HG02852 (cell line): ENCODE measurements around the gene PTPN20.
A peak's percentile ranks its signal among the peaks of the same experiment; 100 is the strongest.

Source experiments
- ATAC-seq: cut with Tn5 transposase; IDR thresholded peaks from one replicate; pipeline ENCODE4 v1.9.1; 2021; ENCODE audit warnings: mild to moderate bottlenecking, moderate library complexity; ENCODE audit not compliant: unreplicated experiment

Gene PTPN20

DNA sequence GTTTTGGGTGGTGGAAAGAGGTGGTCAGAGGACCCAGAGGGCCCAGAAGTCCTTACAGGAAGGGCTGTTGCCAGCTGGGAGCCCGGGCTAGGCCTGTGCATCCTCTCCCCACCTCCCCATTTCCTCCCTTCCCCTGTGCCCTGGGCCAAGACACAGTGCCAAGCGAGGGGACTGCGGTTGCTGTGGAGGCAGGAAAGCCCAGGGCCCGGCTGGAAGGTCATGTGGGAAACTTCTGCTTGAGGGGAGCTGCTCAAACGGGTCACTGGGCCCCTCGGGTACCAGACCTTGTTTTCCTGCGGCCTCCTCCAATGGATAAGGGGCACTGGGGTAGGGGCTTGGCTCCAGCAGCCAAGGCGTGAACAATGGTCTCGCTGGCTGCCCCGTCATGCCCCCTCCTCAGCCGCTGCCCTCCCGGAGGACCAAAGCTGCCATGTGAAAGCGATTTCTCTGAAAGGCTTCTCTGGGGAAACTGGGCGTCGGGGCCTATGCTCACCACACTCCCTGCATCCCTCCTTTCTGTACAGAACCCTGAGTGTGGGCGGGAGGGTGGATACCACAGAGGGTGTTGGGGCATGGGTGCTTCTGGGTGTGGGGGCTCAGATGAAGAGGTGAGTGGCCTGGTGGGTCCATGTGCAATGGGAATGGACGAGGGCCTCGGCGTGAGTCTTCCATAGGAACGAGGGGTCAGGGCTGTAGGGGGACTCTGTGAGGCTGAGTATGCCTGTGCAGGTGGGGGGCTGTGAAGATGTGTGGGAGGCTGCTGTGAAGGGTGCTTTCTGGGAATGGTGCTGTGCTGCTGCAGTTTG, 135.3 kb downstream of the PTPN20 start:
- ATAC-seq: no peak

DNA sequence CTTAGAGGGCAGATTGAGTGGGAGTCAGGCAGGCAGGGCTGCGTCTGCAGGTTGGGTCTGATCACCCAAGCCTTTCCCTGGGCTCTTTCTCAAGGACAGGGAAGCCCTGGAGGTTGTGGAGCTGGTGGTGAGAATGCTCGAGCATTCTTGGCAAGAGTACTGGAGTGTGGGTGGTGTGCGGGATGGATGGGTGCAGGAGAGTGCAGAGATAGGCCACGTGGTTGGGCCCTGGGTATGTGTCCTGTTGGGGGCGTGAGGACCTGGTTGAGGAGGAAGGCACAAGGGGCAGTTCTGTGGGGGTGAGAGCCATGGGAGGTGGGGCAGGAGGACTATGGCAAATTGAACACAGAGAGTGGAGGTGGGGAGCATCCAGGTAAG, 135.9 kb downstream of the PTPN20 start:
- no peak for ATAC-seq

DNA sequence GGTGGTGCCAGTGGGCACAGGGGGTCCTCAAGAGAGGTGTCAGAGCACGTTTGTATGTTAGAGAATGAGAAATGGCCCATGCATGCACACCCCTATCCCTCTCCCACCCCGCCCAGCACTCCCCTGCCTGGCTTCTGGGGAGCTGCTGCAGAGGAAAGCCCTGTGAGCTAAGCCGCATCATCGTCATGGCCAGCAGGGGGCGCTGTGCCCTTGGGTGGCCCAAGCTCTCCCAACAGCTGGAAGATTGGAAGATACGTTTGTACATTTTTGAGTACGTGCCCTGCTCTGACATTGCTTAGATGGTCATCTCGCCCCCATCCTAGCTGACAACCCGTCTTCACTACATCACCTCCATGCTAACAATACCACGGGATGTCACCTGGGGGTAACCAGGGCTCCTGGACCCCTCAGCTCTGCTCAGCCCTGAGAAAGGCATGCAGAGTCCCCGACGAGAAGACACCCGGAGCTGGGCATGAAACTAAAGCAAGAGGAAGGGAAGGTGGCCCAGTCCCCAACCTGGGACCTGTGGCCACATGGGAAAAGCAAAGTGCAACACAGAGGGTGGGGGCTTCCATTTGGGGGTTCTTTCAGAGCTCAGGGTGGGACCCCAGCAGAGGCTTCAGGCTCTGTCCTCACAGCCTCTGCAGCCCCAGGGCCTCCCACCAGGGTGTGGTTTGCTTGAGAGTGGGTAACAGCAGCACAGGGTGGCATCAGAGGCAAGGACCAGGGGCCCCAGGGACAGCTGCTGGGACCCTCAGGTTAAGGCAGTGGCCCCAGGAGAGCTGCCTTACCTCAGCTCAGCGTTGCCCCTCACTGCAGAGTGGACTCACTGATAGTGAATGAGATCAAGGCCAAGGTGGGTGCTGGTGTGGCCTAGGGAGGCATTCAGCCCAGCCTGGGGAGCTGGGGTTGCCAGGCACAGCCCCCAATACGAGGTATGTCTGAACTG, 136.6 kb downstream of the PTPN20 start:
- ATAC-seq: peak; percentile 51

DNA sequence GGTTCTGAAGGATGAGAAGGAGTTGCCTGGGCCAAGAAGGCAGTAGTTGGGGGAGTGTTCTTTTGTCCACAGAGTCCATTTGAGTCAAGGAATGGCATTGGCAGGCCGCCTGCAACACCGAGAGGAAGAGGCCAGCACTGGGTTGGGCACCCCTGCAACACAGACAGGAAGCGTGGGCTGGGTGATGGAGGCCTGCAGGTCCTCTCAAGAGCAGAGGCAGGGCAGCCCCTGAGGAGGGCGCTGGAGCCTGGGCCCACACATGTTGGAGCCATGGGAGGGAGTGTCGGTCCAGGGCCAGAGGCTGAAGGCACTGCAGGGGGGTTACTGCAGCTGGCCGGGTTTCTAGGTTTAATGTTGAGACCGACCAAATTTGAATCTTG, 137.3 kb downstream of the PTPN20 start:
- no peak for ATAC-seq

DNA sequence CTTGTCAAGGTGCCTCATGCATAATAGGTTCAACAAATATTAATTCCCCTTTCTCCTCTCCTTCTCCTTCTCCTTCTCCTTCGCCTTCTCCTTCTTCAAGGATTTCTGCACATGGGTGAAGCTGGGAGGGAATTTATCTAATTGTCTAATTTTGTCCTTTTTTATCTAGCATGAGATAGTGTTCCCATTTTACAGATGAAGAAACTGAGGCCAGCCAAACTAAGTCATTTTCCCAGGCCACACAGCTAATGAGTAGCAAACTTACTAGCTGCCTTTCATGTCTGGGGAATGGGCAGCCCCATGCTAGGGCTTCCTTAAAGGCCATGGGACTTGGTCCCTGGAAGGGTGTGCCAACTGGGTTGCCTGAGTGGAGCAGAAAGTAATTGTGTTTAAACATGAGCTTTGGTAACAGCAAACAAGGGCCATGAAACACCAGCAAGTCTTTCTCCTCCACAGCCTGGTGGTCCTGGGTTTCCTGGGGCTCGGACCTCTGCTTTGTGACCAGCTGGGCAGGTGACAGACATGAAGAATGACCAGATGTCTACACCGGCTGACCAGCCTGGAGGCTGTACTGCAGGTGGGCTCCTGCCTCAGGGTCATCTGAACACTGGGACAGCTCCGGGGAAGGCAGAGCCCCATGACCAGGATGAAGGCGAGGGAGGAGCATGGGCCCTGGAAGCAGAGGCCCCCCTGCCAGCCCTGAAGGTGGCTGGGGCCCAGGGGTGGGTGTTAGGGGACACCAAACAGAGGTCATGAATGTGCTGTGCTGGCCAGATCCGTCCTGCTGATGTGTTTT, 138.0 kb downstream of the PTPN20 start:
- ATAC-seq: no peak

DNA sequence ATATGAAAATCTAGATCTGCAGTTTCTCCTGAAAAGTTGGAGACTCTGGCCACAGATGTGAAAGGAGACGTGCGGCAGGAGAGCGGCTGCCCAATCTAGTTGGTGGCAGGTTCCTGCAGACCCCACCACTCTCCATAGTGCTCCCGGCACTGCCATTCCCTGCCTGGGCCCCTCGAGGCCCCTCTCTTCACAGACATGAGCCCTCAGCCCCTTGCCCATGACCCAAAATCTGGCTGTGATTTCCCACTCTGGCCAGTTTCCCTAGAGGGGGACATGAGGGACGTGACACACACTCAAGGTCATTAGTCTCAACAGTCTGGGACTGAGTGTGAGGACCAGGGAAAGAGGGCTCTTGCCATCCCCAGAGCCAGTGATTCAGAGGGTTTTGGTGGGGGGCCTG, 138.7 kb downstream of the PTPN20 start:
- ATAC-seq: no peak

DNA sequence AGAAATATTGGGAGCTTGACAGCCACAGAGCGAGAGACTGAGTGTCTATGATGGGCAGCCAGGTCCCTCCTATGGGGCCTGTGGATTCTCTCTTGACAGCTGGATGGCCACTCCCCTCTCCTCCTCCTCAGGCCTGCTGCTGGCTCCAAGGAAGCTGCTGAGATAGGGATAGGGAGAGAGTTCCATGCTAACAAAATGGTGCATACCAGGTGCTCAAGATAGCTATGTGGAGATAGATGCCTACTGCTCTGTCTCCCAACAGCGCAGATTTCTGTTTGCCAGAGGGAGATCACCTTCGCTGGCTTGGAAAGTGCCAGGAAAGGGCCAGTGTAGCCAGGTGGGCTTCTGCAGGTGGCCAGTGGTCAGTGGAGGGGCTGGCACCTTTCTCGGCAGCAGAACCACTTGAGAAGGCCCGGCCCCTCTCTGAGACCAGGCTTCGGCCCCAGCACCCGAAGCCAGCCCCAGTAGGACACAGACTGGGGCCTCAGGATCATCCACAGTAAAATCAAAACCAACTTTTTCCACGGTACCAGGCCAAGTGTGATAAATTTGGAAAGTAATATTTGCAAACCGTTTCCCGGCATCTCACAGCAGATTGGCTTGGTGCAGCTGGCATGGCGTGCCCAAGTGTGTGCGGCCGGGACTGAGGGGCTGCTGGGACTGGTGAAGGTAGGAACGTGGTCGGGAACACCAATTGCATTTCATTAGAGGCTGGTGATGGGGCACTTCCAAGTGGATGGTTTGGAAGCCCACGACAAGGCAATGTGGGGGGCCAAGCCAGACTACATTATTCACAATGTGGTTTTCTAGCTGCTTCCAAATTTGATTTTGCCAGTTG, 139.6 kb downstream of the PTPN20 start:
- no peak for ATAC-seq

DNA sequence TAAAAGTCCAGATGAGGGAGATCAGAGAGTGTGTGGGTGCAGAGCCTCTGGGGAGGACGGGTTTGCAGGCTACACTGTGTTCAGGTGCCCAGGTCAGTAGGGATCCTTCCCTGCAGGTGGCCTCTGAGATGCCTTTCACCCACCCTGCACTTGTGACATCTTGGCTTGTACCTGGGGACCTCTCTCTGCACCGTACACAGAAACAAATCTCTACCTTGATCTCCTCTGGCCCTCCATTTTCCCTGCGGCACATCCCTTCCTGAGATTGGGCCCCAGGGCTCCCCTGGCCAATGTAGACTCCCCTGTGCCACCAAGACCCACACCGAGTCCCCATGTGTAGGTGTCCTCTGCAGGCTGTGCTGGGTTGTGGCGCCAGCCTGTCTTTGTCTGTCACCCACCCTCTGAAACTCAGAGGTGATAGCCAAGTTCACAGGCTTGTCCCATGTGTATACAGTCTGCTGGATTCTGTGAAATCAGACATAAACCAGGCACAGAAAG, 140.6 kb downstream of the PTPN20 start:
- ATAC-seq: no peak
